Nephron (organoid): ENCODE results near the gene OSBP2.
"Not testable (repeated sequence)": the region's sequence is repeated elsewhere in the genome, so short reads cannot be mapped to it uniquely, and the experiment has no call there.

Experiments
- H3K27ac Mint-ChIP-seq, 3 experiments: 2 replicates each; pipeline ENCODE4 v1.8.0; 2020; ENCODE audit warnings: mixed read lengths in 3 of 3, mild to moderate bottlenecking in 2 of 3, moderate library complexity in 1 of 3
- H3K27me3 Mint-ChIP-seq: 2 replicates; pipeline ENCODE4 v1.8.0; 2021; ENCODE audit warnings: low read depth, mild to moderate bottlenecking, moderate library complexity, mixed read lengths
- H3K36me3 Mint-ChIP-seq: 2 replicates; pipeline ENCODE4 v1.8.0; 2020; ENCODE audit warnings: low read depth, mixed read lengths
- H3K4me1 Mint-ChIP-seq: 2 replicates; pipeline ENCODE4 v1.8.0; 2020; ENCODE audit warnings: mixed read lengths
- H3K4me3 Mint-ChIP-seq, 3 experiments: 2 replicates each; pipeline ENCODE4 v1.8.0; 2020; ENCODE audit warnings: mild to moderate bottlenecking in 3 of 3, mixed read lengths in 3 of 3, moderate library complexity in 2 of 3
- H3K9me3 Mint-ChIP-seq: 2 replicates; pipeline ENCODE4 v1.8.0; 2020; ENCODE audit warnings: mixed read lengths
- CTCF ChIP-seq, 3 experiments: fragments of 200-600 bp; sonication (generic); IDR thresholded peaks; one replicate each; pipeline ENCODE4 v1.5.0; 2021; ENCODE audit warnings: antibody characterized with exemption in 3 of 3; ENCODE audit not compliant: unreplicated experiment in 3 of 3

OSBP2 gene

GRCh38 chr22:30763815-30764673, 69.4 kb downstream of the OSBP2 start:
- TF ChIP-seq CTCF (IDR thresholded peaks at IDR 0.05; ENCODE audit: unreplicated experiment in 3 of 3): peak; percentile 67 to 72 (median 68)
- H3K27me3 Mint-ChIP-seq: no peaks in the 10 kb centered on the region

DNA sequence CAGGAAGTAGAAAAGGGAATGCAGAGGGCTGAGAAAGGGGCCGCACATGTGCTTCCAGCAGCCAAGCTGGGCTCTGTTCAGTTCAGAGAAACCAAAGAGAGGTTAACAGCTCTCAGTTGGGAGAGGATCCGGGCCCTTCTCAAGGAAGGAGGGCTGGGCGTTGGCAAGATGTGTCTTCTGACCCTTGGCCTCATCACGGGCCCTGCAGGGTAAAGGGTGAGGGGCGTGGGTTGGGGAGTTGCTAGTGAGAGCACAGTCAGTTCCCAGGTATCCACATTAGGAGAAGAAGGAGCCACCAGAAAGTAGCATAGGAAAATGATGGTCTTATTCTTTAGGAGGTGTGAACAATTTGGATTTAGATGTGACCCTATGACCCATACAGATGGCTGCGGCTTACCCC, 73.0 kb downstream of the OSBP2 start:
- no peak for TF ChIP-seq CTCF (IDR thresholded peaks at IDR 0.05; ENCODE audit: unreplicated experiment in 3 of 3)
- Mint-ChIP-seq H3K9me3 (no peaks in the 10 kb centered on the region), H3K27ac (no peak overlapping the region)

More at GRCh38 chr22:30763815-30764673, 69.4 kb downstream of the OSBP2 start:
- Mint-ChIP-seq H3K4me1 (peaks cover 5% of the 10 kb centered on the region), H3K4me3 (no peak overlapping the region), H3K27ac (no peak overlapping the region), H3K36me3 (no peaks in the 10 kb centered on the region), H3K9me3 (no peaks in the 10 kb centered on the region)

DNA sequence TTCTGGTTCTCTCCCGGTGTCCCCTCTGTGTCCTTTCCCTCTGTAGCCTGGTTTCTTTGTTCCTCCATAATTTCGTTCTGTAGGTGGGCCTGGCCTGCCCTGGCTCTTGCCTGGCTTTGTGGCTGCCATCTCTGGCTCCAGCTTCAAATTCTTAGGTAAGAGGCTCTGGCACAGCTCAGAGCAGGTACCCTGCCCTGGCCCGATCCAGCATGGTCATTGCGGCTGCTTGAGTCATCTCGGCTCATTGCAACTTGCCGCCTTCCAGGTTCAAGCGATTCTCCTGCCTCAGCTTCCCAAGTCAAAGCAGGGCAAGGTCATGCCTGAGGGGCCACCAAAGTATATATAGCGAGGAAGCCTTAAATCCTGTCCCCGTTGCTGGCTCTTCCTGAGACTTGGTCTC, 76.0 kb downstream of the OSBP2 start:
- no peak overlapping the region for H3K4me3 Mint-ChIP-seq
- H3K4me1 Mint-ChIP-seq: peaks cover 5% of the 10 kb centered on the region
- no peaks in the 10 kb centered on the region for H3K36me3 Mint-ChIP-seq
- peaks cover 3% of the 10 kb centered on the region for H3K27me3 Mint-ChIP-seq
- no peak overlapping the region for H3K27ac Mint-ChIP-seq
- TF ChIP-seq CTCF (IDR thresholded peaks at IDR 0.05; ENCODE audit: unreplicated experiment in 3 of 3): no peak
- no peaks in the 10 kb centered on the region for H3K9me3 Mint-ChIP-seq

More for the DNA sequence above, 73.0 kb downstream of the OSBP2 start:
- no peaks in the 10 kb centered on the region for H3K36me3 Mint-ChIP-seq
- peaks cover 5% of the 10 kb centered on the region for H3K4me1 Mint-ChIP-seq
- no peaks in the 10 kb centered on the region for H3K27me3 Mint-ChIP-seq
- no peak overlapping the region for H3K4me3 Mint-ChIP-seq

DNA sequence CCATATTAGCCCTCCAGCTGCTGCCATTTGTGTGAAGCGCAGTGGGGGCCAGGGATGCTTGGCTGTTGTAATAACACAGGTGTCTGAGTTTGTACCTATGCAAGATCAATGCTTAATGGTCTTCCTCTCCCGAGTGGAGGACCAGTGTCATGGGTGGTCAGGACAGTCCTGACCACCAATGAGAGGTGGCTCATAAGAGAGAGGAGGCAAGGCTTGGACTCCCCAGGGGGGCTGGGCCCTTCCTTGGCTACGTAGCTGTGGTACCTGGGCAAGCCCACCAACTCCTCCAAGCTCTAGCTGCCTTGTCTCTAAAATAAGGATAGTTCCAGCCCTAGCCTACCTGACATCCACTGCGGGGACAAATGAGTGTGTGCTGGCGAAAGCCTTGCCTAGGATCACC, 79.2 kb downstream of the OSBP2 start:
- H3K27ac Mint-ChIP-seq: no peak overlapping the region
- no peaks in the 10 kb centered on the region for H3K9me3 Mint-ChIP-seq
- H3K4me3 Mint-ChIP-seq: no peak overlapping the region
- H3K4me1 Mint-ChIP-seq: peaks cover 12% of the 10 kb centered on the region
- no peaks in the 10 kb centered on the region for H3K36me3 Mint-ChIP-seq
- H3K27me3 Mint-ChIP-seq: peaks cover 7% of the 10 kb centered on the region
- TF ChIP-seq CTCF (IDR thresholded peaks at IDR 0.05; ENCODE audit: unreplicated experiment in 3 of 3): no peak

- Mint-ChIP-seq H3K9me3 (no peaks in the 10 kb centered on the region), H3K36me3 (no peaks in the 10 kb centered on the region), H3K4me3 (no peak overlapping the region), H3K4me1 (peaks cover 12% of the 10 kb centered on the region), H3K27me3 (peaks cover 9% of the 10 kb centered on the region), H3K27ac (no peak overlapping the region)
- TF ChIP-seq CTCF (IDR thresholded peaks at IDR 0.05; ENCODE audit: unreplicated experiment in 3 of 3): no peak
Observed at GRCh38 chr22:30774566-30774965, 79.9 kb downstream of the OSBP2 start.

DNA sequence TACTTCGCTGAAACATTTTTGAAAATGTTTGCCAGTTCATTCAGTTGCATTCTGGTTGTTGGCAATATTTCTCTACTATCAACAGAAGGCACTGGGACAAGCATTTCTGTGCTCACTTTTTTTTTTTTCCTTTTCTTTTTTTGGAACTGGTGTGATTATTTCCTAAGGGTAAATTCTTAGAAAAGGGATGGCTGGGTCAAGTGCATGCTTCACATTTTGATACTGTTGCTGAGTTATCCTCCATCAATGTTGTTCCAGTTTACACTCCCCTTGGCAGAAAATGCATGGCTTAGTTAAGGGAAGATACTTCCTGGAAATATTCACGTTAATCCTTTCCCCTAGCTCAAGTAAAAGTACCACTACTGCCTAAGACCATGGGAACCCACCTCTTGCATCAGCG, 81.8 kb downstream of the OSBP2 start:
- H3K36me3 Mint-ChIP-seq: no peaks in the 10 kb centered on the region
- no peaks in the 10 kb centered on the region for H3K9me3 Mint-ChIP-seq
- TF ChIP-seq CTCF (IDR thresholded peaks at IDR 0.05; ENCODE audit: unreplicated experiment in 3 of 3): no peak
- H3K27ac Mint-ChIP-seq: no peak overlapping the region
- H3K4me1 Mint-ChIP-seq: peaks cover 12% of the 10 kb centered on the region
- peaks cover 13% of the 10 kb centered on the region for H3K27me3 Mint-ChIP-seq
- H3K4me3 Mint-ChIP-seq: no peak overlapping the region

- not testable (repeated sequence) for H3K36me3 Mint-ChIP-seq, H3K4me3 Mint-ChIP-seq, H3K9me3 Mint-ChIP-seq
- Mint-ChIP-seq H3K4me1 (peaks cover 12% of the 10 kb centered on the region), H3K27me3 (peaks cover 14% of the 10 kb centered on the region), H3K27ac (peak overlapping the region in 1 of 3 experiments; percentile 32)
Observed at GRCh38 chr22:30777146-30777545, 82.5 kb downstream of the OSBP2 start.
